HepG2 (cell line): ENCODE data around the gene OR2C1. TPM values are rescaled to one million over a fixed set of nuclear protein-coding genes. Genes with fewer than 3 reads are reported as not detected.

ENCODE experiments used
- ATAC-seq: fragments of 200-7000 bp; cut with Tn5 transposase; 3 replicates; pipeline ENCODE4 v1.9.1; 2020; ENCODE audit warnings: mild to moderate bottlenecking, moderate library complexity
- BruUV-seq: library from RNA; stranded (reverse); fragments of 400-500 nt; replicated peaks from 2 replicates; lab custom pipeline; 2021; lab: Mats Ljungman, UMichigan
- CTCF ChIA-PET: fragments of 300-600 bp; formaldehyde crosslinking; extraction: SDS; loops from one replicate; lab custom pipeline; 2021; ENCODE audit warnings: low total read pairs, inconsistent platforms, low intra/inter-chr PET ratio; lab: Yijun Ruan, JAX
- POLR2A ChIA-PET: fragments of 350-600 bp; sonication (Branson Sonifier 250); formaldehyde crosslinking; loops from one replicate; lab custom pipeline; 2020; ENCODE audit warnings: antibody characterized with exemption, inconsistent platforms; lab: Yijun Ruan, JAX
- DNase-seq: peaks from one replicate; pipeline ENCODE4 v3.0.0-alpha.2; 2015; ENCODE audit warnings: low spot score
- FAIRE-seq: peaks from 3 replicates; lab custom pipeline; 2011; peaks lifted over from hg19 to GRCh38; lab: Jason Lieb, UNC
- H2AFZ ChIP-seq: one replicate; pipeline ENCODE4 v1.6.1; 2011; ENCODE audit warnings: low read length, inconsistent platforms
- H3K27ac ChIP-seq: fragments of 300-600 bp; 3 replicates; pipeline ENCODE4 v1.8.0; 2011; ENCODE audit warnings: mixed run types, mild to moderate bottlenecking, mixed read lengths, low read length, inconsistent platforms; ENCODE audit not compliant: insufficient read depth; ENCODE audit errors: extremely low read length
- H3K27me3 ChIP-seq, 2 experiments: fragments of 200-600 bp in 1 of 2; 2 replicates in 1 of 2; 3 replicates in 1 of 2; pipeline versions ENCODE4 v1.6.0 to v1.8.0; 2011; ENCODE audit warnings: low read length in 2 of 2, mild to moderate bottlenecking in 2 of 2, moderate library complexity in 2 of 2, inconsistent platforms in 1 of 2; ENCODE audit not compliant: insufficient read depth in 2 of 2, control insufficient read depth in 1 of 2
- H3K36me3 ChIP-seq, 2 experiments: fragments of 200-600 bp in 1 of 2; replicated peaks in 1 of 2; 2 replicates in 1 of 2; 3 replicates in 1 of 2; pipeline versions ENCODE4 v1.5.1 to v1.8.0; 2011; ENCODE audit warnings: low read length in 2 of 2, inconsistent platforms in 1 of 2; ENCODE audit not compliant: insufficient read depth in 2 of 2, control insufficient read depth in 1 of 2
- H3K4me1 ChIP-seq: 2 replicates; pipeline ENCODE4 v1.5.1; 2012; ENCODE audit warnings: low read length, inconsistent platforms; ENCODE audit not compliant: insufficient read depth
- H3K4me2 ChIP-seq: 2 replicates; pipeline ENCODE4 v1.6.0; 2011; ENCODE audit warnings: low read depth, low read length, inconsistent platforms
- H3K4me3 ChIP-seq, 3 experiments: fragments of 200-600 bp in 1 of 3; sonication (generic), shearing (Covaris generic) in 1 of 3; replicated peaks in 1 of 3; 2 replicates each; pipeline ENCODE4 v1.5.1; 2011 to 2016; ENCODE audit warnings: low read length in 3 of 3, inconsistent platforms in 2 of 3, low read depth in 2 of 3, mild to moderate bottlenecking in 2 of 3, control low read depth in 1 of 3, mixed read lengths in 1 of 3; ENCODE audit not compliant: insufficient read depth in 1 of 3
- H3K79me2 ChIP-seq: one replicate; pipeline ENCODE4 v1.6.1; 2011; ENCODE audit warnings: low read length, inconsistent platforms; ENCODE audit not compliant: insufficient read depth
- H3K9ac ChIP-seq: 2 replicates; pipeline ENCODE4 v1.6.0; 2011; ENCODE audit warnings: mild to moderate bottlenecking, low read depth, low read length, inconsistent platforms; ENCODE audit not compliant: insufficient read depth
- H3K9me3 ChIP-seq: 2 replicates; pipeline ENCODE4 v1.5.1; 2012; ENCODE audit warnings: mild to moderate bottlenecking, low read length
- H4K20me1 ChIP-seq: 2 replicates; pipeline ENCODE4 v1.6.0; 2011; ENCODE audit warnings: inconsistent platforms, mild to moderate bottlenecking, low read length, moderate library complexity; ENCODE audit not compliant: insufficient read depth
- ATF6 ChIP-seq: sonication (generic); formaldehyde crosslinking; conservative IDR thresholded peaks from 2 replicates; pipeline ENCODE4 v1.4.0; 2020; ENCODE audit warnings: missing genetic modification reagents
- BRF2 ChIP-seq: sonication (generic); formaldehyde crosslinking; IDR thresholded peaks from 2 replicates; pipeline ENCODE4 v1.8.1; 2022; ENCODE audit warnings: mild to moderate bottlenecking, missing genetic modification reagents
- TEAD3 ChIP-seq: optimal IDR thresholded peaks from 2 replicates; pipeline ENCODE3; 2016; ENCODE audit warnings: borderline replicate concordance
- ZNF329 ChIP-seq: sonication (generic); formaldehyde crosslinking; IDR thresholded peaks from 2 replicates; pipeline ENCODE4 v1.9.0; 2021; ENCODE audit warnings: low read depth, mild to moderate bottlenecking, missing genetic modification reagents
- ZNF547 ChIP-seq: sonication (generic); formaldehyde crosslinking; IDR thresholded peaks from 2 replicates; pipeline ENCODE4 v1.5.1; 2020; ENCODE audit warnings: mild to moderate bottlenecking, missing genetic modification reagents
- ZNF572 ChIP-seq: sonication (generic); formaldehyde crosslinking; IDR thresholded peaks from 2 replicates; pipeline ENCODE4 v1.5.1; 2020; ENCODE audit warnings: mild to moderate bottlenecking, missing genetic modification reagents
- ZNF615 ChIP-seq: sonication (generic); formaldehyde crosslinking; IDR thresholded peaks from 2 replicates; pipeline ENCODE4 v1.5.0; 2020; ENCODE audit warnings: mild to moderate bottlenecking, missing genetic modification reagents, borderline replicate concordance
- WGBS: methylation state at CpG from one replicate; pipeline ENCODE4 v1.1.6; 2017; ENCODE audit warnings: low lambda C conversion rate; 5-methylcytosine and 5-hydroxymethylcytosine counted together
- in situ Hi-C: cut with HindIII; loops from 2 replicates; pipeline ENCODE4 v1.10.0; 2017; ENCODE audit warnings: low pct_unique_long_range_greater_than_20kb; ENCODE audit not compliant: extremely low pct_ligation_motif_present
- intact Hi-C: fragments of 100-400 bp; cut with micrococcal nuclease; formaldehyde crosslinking; loops from one replicate; pipeline ENCODE4 v1.10.0; 2022; ENCODE audit not compliant: unreplicated experiment
- polyA plus RNA-seq, 8 experiments: library from polyadenylated mRNA; depleted of rRNA in 3 of 8; stranded (reverse) in 7 of 8; unstranded in 1 of 8; fragments of >200 nt; fragmentation: Illumina TruSeq in 4 of 8; extraction: Trizol in 4 of 8; gene quantifications; 2 replicates each; pipeline versions ENCODE4 v1.2.1 to v1.2.3, GENCODE V29; 2011 to 2016; ENCODE audit warnings: low read depth in 4 of 8, missing spikeins in 1 of 8, mixed read lengths in 1 of 8; ENCODE audit not compliant: insufficient read depth in 1 of 8
- total RNA-seq, 5 experiments: library from RNA; depleted of rRNA; stranded (reverse); fragments of >200 nt; fragmentation: Illumina TruSeq; extraction: Trizol; gene quantifications; 2 replicates each; pipeline ENCODE4 v1.2.3, GENCODE V29; 2016; ENCODE audit warnings: low read depth in 1 of 5
- TF ChIP-seq, protein P1 (sequence below): sonication (generic); formaldehyde crosslinking; IDR thresholded peaks from 2 replicates; pipeline ENCODE4 v1.4.0; 2020; ENCODE audit warnings: mild to moderate bottlenecking, missing genetic modification reagents, borderline replicate concordance
- TF ChIP-seq, protein P2 (sequence below): IDR thresholded peaks from 2 replicates; pipeline ENCODE4 v1.6.1; 2016; ENCODE audit warnings: control low read depth

OR2C1 gene
- total and polyA plus RNA-seq, 2 of the 13 experiments (the other 11 are each of a cell fraction or from before 2014, with no cell fraction given), result not detected

DNA sequence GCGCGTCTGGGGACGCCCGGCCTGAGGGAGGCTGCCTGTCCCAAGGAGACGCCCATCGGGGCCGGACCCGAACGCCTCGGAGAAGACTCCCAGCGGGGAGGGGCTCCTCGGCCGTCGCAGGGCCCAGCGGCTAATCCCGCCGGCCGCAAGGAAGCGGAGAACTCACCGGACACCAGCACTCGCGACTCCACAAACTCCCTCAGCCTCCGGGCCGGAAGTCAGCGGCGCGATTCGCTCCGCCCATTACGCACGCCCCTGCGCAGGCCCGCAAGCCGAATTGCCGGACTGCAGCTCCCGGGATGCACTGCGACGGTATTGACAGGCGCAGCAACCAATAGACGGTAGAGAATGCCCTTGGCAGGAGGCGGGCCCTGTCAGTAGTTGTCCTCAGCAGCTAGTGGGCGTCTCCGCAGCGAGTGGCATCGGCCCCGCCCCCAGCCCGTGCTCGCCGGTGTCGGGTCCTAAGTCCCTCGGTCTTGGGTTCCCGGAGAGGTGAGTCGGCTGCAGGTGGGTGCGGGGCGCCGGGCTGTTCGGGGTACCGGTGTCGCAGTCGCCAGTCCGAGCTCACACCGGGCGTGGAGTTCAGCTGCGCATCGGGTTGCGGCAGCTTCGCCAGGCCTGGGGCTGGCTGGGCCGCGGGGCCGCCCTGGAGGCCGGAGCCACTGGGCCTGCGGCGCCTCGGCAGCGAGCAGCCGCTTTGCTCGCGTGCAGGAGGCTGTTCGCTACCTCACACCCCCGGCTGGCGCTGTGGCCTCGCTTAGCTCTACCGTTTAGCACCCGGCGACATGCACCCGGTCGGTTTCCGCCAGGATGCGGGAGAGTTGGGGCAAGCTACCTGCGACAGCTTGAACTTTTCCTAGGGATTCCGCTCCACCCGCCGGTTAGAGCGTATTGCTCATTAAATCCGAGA, 45.3 kb downstream of the OR2C1 start, which contains the start of the genes ZNF174 and ZSCAN32:
Gene ZNF174, plus strand, starts transcription at position 437 of the 910 bp plus-strand sequence. CDS start 790 bp downstream, outside the sequence.
Gene ZSCAN32, minus strand, starts transcription at position 226 of the 910 bp plus-strand sequence. CDS start 3,447 bp downstream, outside the sequence.
- TSS peak; percentile 73 for BruUV-seq
- in situ Hi-C loops, result no loop called here
- peak; percentile 94 for TF ChIP-seq ZNF547
- TF ChIP-seq ZNF615 (CRISPR knock-in tag), result peak; percentile 10; the same call in 1 of the 2 replicates
- TF ChIP-seq ATF6 (CRISPR knock-in tag), result no peak
- peak; percentile 78; the same call in 1 of the 2 replicates for TF ChIP-seq BRF2 (CRISPR knock-in tag)
- peak; percentile 70 for TF ChIP-seq TEAD3
- TF ChIP-seq ZNF572 (CRISPR knock-in tag), result no peak
- TF ChIP-seq ZNF329 (CRISPR knock-in tag), result no peak
- TF ChIP-seq, protein P1, sequence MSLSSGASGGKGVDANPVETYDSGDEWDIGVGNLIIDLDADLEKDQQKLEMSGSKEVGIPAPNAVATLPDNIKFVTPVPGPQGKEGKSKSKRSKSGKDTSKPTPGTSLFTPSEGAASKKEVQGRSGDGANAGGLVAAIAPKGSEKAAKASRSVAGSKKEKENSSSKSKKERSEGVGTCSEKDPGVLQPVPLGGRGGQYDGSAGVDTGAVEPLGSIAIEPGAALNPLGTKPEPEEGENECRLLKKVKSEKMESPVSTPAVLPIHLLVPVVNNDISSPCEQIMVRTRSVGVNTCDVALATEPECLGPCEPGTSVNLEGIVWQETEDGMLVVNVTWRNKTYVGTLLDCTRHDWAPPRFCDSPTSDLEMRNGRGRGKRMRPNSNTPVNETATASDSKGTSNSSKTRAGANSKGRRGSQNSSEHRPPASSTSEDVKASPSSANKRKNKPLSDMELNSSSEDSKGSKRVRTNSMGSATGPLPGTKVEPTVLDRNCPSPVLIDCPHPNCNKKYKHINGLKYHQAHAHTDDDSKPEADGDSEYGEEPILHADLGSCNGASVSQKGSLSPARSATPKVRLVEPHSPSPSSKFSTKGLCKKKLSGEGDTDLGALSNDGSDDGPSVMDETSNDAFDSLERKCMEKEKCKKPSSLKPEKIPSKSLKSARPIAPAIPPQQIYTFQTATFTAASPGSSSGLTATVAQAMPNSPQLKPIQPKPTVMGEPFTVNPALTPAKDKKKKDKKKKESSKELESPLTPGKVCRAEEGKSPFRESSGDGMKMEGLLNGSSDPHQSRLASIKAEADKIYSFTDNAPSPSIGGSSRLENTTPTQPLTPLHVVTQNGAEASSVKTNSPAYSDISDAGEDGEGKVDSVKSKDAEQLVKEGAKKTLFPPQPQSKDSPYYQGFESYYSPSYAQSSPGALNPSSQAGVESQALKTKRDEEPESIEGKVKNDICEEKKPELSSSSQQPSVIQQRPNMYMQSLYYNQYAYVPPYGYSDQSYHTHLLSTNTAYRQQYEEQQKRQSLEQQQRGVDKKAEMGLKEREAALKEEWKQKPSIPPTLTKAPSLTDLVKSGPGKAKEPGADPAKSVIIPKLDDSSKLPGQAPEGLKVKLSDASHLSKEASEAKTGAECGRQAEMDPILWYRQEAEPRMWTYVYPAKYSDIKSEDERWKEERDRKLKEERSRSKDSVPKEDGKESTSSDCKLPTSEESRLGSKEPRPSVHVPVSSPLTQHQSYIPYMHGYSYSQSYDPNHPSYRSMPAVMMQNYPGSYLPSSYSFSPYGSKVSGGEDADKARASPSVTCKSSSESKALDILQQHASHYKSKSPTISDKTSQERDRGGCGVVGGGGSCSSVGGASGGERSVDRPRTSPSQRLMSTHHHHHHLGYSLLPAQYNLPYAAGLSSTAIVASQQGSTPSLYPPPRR (CRISPR knock-in tag), result peak; percentile 34; the same call in 1 of the 2 replicates
- TF ChIP-seq, protein P2, sequence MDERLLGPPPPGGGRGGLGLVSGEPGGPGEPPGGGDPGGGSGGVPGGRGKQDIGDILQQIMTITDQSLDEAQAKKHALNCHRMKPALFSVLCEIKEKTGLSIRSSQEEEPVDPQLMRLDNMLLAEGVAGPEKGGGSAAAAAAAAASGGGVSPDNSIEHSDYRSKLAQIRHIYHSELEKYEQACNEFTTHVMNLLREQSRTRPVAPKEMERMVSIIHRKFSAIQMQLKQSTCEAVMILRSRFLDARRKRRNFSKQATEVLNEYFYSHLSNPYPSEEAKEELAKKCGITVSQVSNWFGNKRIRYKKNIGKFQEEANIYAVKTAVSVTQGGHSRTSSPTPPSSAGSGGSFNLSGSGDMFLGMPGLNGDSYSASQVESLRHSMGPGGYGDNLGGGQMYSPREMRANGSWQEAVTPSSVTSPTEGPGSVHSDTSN (CRISPR knock-in tag), result peak; percentile 97

More for the DNA sequence above, 45.3 kb downstream of the OR2C1 start, which contains the start of the genes ZNF174 and ZSCAN32:
- 3% methylated on average over 12 of the region's 95 CpGs for WGBS
- H3K9ac ChIP-seq, result peak within 1 kb of the TSS; percentile 95
- FAIRE-seq (peak; percentile 90), ATAC-seq (peak; percentile 96), DNase-seq (peak; percentile 98)
- peaks cover 30% of the 10 kb centered on the region for H3K79me2 ChIP-seq
- H3K4me3 ChIP-seq, result peak within 1 kb of the TSS; percentile 90 to 94 (median 94)
- peaks cover 29% of the 10 kb centered on the region for H3K4me1 ChIP-seq
- CTCF ChIA-PET, result no interaction called here
- no peaks in the 10 kb centered on the region for H3K9me3 ChIP-seq
- peak within 1 kb of the TSS; percentile 86 for H3K27ac ChIP-seq
- no peak within 1 kb of the TSS for H2AFZ ChIP-seq
- H3K36me3 ChIP-seq, result peaks cover 3 to 35% of the 10 kb centered on the region in 2 experiments; a peak in 4 of 5 replicates
- H4K20me1 ChIP-seq, result no peaks in the 10 kb centered on the region
- POLR2A ChIA-PET, result interaction anchor here (0.8 to 3.4 kb wide), 14 partner anchors 10 to 456 kb away, joined by 3 to 33 read pairs (median 4); partner anchors contain the start of genes NAA60, ZNF263 and ZNF597
- no peaks in the 10 kb centered on the region; a peak in 1 of 5 replicates for H3K27me3 ChIP-seq
- intact Hi-C loops, result loop anchor here (1.0 to 10.0 kb wide), 4 partner anchors 41 to 119 kb away; partner anchors contain the start of genes C16orf90, NAA60 and ZNF597
- H3K4me2 ChIP-seq, result peak within 1 kb of the TSS; percentile 93
